ENCODE measurements around the gene TNFSF11.

TNFSF11 gene

GRCh38 chr13:42612021-42612765 lies 38.2 kb downstream of the TNFSF11 start:
- no peak for DNase-seq

- DNase-seq = no peak
These were observed 40.6 kb downstream of the TNFSF11 start for GRCh38 chr13:42614436-42615035.

- no peak for DNase-seq
These were observed 41.7 kb downstream of the TNFSF11 start for GRCh38 chr13:42615691-42616090.

GRCh38 chr13:42617221-42617620 lies 43.3 kb downstream of the TNFSF11 start:
- no peak for DNase-seq

DNA sequence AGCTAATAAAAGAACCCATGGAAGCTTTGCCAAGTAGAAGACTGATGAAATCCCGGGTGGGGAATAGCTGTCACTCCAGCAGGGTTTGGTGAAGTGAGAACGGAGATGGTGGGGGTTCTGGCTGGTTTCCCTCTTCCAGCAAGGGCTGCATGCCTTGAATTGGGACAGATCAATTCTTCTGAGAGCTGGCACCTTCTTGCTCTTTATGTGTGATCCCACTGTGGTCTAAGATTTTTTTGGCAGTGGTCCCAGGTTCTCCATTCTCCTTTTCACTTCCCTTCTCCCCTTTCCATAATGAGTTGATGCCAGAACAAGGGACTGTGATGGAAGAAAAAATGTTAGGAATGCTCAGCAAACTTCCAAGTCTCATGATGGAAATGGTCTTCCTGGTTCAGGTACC lies 50.0 kb downstream of the TNFSF11 start:
- no peak for DNase-seq

- DNase-seq = no peak
These were observed 51.7 kb downstream of the TNFSF11 start for GRCh38 chr13:42625611-42626010.

DNA sequence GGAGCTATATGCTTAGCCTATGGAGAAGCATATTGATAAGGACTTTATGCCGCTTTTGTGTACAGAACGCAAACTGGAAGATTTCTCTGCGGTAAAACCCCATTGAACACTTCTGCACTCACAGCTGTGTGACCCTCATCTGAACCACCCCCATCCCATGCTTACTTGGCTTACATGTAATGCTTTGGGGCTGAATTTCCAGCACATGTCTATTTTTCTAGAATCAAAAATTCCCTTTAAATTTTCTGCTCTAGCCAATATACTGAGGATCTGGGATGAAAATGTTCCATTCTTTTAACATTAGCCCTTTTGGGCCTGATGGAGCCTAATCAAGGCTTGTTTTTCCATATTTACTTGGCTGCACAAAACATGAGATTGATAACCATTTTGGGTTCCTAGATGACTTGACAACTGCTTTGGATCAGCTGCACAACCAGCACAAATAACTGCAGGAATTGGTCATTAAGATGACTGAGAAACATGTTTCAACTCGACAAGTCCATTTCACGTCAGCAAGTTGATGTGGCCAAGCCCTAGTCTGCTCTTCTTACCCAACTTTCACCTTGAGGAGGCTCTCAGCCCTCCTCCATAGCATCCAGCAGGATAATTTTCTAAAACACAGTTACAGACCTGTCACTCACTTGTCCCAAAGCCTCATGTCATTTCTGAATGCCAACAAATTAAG lies 52.4 kb downstream of the TNFSF11 start:
- DNase-seq = no peak

- DNase-seq = no peak
These were observed 54.7 kb downstream of the TNFSF11 start for GRCh38 chr13:42628666-42629065.

GRCh38 chr13:42631181-42631580 lies 57.2 kb downstream of the TNFSF11 start:
- no peak for DNase-seq

DNA sequence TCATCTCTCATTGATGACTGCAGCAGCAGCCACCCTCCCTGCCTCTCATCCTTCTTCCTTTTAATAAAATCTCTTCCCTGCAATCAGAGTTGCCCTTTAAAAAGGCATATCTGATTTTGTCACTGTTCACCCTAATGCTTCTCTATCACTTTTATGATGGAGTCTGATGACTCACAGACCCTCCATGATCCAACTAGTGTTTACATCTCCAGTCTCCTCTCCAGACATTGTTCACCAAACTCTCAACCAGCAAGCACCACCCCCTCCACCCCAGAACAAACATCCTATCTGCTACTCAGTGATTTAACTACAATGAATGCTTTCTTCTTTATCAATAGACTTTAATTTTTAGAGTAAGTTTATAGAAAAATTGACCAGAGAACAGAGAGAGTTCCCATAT lies 59.5 kb downstream of the TNFSF11 start:
- no peak for DNase-seq

- DNase-seq = no peak
These were observed 64.1 kb downstream of the TNFSF11 start for GRCh38 chr13:42638101-42638500.

DNA sequence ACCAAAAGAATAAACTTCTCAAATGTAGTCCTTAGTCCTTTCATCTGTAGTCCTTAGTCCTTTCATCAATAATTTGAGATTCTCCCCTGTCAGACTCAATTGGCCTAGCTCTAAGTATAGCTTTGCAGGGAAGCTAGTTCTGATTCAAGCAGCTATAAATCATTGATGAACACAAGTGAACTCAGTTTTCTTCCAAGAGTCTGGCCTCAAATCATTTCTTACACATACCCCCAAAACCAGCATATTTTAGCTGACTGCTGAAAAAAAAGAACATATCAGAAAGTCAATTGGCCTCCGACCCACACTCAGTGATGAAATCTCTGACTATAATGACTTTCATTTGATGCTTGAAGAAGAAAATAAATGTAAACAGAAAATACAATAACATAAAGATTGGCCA lies 64.9 kb downstream of the TNFSF11 start:
- DNase-seq = no peak

DNA sequence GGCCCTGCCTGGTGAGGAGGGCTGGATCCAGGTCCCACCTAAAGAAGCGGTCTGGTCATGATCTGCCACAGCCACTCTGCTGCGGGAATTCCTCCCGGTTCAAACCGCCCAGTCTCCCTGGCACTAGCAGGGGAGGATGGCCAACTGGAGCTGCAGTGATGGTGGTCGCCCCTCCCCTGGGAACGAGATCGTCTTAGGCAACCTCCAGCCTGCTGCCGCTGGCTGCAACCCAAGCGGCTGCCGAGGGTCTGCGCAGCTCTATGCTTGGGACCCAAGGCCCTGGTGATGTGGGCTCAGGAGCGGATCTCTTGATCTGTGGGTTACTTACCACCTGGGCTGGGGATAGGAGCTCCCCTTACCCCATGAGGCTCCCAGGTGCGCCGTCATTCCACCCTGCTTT lies 69.1 kb downstream of the TNFSF11 start:
- no peak for DNase-seq

DNA sequence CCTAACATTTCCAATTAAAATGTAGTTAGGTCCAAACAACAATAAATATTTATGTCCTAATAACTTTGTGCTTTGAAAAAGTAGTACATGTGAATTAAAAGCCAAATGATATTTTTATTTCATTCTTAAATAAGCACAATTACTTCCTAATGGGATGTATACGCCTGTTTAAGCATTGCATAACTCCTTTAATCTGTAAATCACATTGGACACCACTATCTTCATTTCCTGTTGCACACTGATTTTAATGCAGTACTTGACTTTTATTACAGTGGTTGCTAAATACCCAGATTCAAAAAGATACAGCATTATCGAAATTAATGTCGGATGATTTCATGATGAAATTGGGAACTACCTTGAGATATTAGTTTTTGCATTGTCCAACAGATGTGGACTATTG lies 70.9 kb downstream of the TNFSF11 start:
- DNase-seq = no peak

DNA sequence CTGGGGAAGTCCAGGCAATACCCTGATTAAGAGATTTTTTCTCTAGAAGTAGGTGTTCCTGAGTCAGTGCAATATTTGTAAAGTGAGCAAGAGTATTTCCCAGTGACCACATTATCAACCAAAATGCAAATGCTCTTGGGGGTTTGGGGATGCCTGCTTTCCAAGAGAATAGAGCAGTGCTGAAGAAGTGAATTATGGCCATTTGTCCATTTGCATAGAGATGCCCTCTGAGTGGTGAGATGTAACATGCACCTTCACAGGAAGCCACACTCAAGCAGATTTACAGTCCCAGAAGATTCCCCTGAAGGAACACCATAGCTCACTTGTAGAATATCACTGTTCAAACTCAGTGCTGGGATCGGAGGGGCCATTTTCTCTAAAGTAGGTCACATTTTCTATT lies 71.8 kb downstream of the TNFSF11 start:
- DNase-seq = no peak

- no peak for DNase-seq
These were observed 75.2 kb downstream of the TNFSF11 start for GRCh38 chr13:42649141-42649540.

DNA sequence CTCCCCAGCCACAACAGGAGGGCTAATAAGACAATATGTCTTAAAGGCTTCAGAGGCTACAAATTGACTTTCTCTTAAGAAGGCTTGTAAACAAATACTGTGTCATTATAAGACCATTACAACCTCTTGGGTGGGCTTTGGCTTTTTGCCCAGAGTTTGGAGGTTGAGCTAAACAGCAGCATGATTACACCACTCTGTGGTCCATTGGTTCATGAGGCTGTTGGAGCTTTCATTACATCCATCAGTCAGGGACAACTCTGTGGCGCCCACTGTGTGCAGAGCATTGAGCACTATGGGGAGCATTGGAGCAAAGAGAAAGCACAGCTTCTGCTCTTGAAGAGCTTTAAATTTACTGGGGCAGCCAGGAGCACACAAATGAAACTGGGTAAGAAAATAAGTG lies 75.9 kb downstream of the TNFSF11 start:
- no peak for DNase-seq

GRCh38 chr13:42650506-42650905 lies 76.6 kb downstream of the TNFSF11 start:
- no peak for DNase-seq

DNA sequence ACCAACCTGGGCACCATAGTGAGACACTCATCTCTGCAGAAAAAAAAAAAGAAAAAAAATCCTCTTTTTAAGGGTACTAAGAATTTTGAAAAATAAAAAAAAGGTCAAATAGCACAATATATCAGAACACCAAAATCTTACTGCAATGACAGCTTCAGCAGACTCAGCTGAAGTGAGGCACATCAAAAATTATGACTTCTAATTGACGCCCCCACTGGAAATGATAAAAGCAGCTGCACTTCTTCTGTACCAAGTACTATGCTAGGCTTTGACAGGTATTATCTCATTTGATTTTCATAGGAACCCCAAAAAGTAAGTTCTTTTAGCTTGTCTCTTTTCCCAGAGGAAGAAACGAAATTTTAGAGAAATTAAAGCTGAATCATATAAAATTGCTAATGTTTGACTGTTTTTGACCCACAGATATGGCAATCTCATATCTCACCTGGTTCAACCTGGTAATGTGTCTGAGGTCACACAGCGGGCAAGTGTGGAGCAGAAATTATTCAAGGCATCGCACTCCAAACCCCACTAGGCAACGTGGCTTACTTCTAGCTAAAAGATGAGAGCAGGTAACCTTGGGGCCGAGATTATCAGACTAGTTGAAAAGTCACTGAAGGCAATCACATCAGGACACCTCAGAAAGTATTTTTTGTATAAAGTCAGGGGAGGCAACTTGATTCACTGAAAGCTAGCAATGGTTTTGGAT lies 78.1 kb downstream of the TNFSF11 start:
- no peak for DNase-seq

DNA sequence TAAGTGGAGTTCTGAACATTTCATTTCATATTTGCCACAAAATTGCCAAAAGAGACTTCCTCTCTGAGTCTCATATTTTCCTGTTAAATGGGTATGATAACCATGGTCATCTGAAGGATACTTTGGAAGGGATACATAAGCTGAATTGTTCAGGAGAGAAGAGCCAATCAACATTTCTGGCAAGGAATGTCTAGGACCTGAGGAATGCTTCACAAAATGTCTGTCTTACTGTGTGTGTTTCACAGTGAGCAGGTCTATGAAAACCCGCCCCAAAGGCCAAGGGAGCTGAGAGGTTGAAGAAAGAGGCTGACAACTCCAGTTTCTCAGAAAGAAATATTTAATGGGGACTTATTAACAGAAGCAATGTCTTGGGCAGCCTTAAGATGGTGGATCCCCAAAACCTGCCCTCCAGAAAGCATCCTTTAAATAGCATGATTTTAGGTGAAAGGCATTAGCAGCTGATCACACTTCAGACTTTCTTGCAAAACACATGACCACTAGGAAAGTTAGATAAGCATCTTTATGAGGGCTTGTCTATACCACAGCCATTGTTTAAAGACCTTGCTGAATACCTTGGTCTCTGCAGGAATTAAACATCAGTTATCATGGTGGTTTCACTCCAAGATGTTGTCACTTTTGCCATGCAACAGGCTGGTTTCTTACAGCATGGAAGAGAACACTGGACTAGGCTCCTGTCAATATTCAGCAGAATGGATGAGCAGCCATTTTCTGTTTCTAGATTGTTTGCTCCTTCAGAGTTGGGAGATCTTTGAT lies 78.9 kb downstream of the TNFSF11 start:
- DNase-seq = no peak

- no peak for DNase-seq
These were observed 79.7 kb downstream of the TNFSF11 start for GRCh38 chr13:42653679-42654078.

- no peak for DNase-seq
These were observed 80.3 kb downstream of the TNFSF11 start for GRCh38 chr13:42654212-42654611.

DNA sequence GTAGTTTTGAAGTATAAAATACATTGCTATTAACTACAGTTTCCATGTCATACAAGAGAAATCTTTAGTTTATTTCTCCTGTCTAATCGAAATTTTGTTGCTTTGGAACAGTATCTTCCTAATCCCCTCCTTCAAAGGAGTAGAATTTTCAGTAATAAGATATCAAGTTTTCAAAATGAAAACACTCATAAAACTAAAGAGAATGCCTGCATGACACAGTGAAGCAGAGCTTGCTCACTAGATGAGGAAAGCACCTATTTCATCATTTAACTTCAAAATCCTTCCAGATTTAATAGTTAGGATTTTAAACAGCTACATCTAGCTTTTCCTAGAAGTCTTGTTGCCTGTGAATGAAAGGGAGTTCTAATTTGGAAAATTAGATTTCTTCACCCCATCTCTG lies 80.8 kb downstream of the TNFSF11 start:
- DNase-seq = no peak
